ENCODE results near the gene HABP4.

- TF ChIP-seq, protein P1, sequence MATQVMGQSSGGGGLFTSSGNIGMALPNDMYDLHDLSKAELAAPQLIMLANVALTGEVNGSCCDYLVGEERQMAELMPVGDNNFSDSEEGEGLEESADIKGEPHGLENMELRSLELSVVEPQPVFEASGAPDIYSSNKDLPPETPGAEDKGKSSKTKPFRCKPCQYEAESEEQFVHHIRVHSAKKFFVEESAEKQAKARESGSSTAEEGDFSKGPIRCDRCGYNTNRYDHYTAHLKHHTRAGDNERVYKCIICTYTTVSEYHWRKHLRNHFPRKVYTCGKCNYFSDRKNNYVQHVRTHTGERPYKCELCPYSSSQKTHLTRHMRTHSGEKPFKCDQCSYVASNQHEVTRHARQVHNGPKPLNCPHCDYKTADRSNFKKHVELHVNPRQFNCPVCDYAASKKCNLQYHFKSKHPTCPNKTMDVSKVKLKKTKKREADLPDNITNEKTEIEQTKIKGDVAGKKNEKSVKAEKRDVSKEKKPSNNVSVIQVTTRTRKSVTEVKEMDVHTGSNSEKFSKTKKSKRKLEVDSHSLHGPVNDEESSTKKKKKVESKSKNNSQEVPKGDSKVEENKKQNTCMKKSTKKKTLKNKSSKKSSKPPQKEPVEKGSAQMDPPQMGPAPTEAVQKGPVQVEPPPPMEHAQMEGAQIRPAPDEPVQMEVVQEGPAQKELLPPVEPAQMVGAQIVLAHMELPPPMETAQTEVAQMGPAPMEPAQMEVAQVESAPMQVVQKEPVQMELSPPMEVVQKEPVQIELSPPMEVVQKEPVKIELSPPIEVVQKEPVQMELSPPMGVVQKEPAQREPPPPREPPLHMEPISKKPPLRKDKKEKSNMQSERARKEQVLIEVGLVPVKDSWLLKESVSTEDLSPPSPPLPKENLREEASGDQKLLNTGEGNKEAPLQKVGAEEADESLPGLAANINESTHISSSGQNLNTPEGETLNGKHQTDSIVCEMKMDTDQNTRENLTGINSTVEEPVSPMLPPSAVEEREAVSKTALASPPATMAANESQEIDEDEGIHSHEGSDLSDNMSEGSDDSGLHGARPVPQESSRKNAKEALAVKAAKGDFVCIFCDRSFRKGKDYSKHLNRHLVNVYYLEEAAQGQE (IDR thresholded peaks at IDR 0.05; ENCODE audit: insufficient replicate concordance, low read depth) = no peak
- TF ChIP-seq POLR2AphosphoS5 (IDR thresholded peaks at IDR 0.05; ENCODE audit: low read depth) (no peak), SPI1 (IDR thresholded peaks at IDR 0.05; ENCODE audit: borderline replicate concordance, low read depth) (no peak)
- TF ChIP-seq, protein P2, sequence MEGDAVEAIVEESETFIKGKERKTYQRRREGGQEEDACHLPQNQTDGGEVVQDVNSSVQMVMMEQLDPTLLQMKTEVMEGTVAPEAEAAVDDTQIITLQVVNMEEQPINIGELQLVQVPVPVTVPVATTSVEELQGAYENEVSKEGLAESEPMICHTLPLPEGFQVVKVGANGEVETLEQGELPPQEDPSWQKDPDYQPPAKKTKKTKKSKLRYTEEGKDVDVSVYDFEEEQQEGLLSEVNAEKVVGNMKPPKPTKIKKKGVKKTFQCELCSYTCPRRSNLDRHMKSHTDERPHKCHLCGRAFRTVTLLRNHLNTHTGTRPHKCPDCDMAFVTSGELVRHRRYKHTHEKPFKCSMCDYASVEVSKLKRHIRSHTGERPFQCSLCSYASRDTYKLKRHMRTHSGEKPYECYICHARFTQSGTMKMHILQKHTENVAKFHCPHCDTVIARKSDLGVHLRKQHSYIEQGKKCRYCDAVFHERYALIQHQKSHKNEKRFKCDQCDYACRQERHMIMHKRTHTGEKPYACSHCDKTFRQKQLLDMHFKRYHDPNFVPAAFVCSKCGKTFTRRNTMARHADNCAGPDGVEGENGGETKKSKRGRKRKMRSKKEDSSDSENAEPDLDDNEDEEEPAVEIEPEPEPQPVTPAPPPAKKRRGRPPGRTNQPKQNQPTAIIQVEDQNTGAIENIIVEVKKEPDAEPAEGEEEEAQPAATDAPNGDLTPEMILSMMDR (IDR thresholded peaks at IDR 0.05; ENCODE audit: insufficient read depth, low read length) = no peak
Measured at GRCh38 chr9:96519095-96519494, 69.1 kb downstream of the HABP4 start.
